GM19351 (cell line): Measurements from ENCODE around the gene SAMD4B.
"Not testable (repeated sequence)": the region's sequence is repeated elsewhere in the genome, so short reads cannot be mapped to it uniquely, and the experiment has no call there.

ENCODE experiments used
- ATAC-seq: cut with Tn5 transposase; IDR thresholded peaks from one replicate; pipeline ENCODE4 v1.9.1; 2021; ENCODE audit warnings: mild to moderate bottlenecking, moderate library complexity; ENCODE audit not compliant: unreplicated experiment

Gene SAMD4B

GRCh38 chr19:39333507-39333906 is 8.7 kb upstream of the SAMD4B start:
- ATAC-seq, result no peak

GRCh38 chr19:39334444-39334976 is 7.7 kb upstream of the SAMD4B start:
- no peak for ATAC-seq

GRCh38 chr19:39335168-39335548 is 7.1 kb upstream of the SAMD4B start:
- ATAC-seq, result no peak

- ATAC-seq, result no peak
These were observed 5.7 kb upstream of the SAMD4B start for GRCh38 chr19:39336483-39336882.

- no peak for ATAC-seq
These were observed 2.5 kb upstream of the SAMD4B start for GRCh38 chr19:39339674-39340073.

GRCh38 chr19:39340156-39340555 is 2.1 kb upstream of the SAMD4B start:
- not testable (repeated sequence) for ATAC-seq

GRCh38 chr19:39341129-39341718 is 997 bp upstream of the SAMD4B start:
- ATAC-seq, result no peak

- ATAC-seq, result no peak
These were observed 555 bp downstream of the SAMD4B start for GRCh38 chr19:39342647-39343305.

GRCh38 chr19:39345956-39346355 is 3.7 kb downstream of the SAMD4B start:
- ATAC-seq, result no peak

GRCh38 chr19:39347332-39348164 is 5.3 kb downstream of the SAMD4B start:
- ATAC-seq, result no peak

GRCh38 chr19:39349326-39349725 is 7.1 kb downstream of the SAMD4B start:
- ATAC-seq, result no peak

- no peak for ATAC-seq
These were observed 7.9 kb downstream of the SAMD4B start for GRCh38 chr19:39350156-39350555.

- ATAC-seq, result no peak
These were observed 9.4 kb downstream of the SAMD4B start for GRCh38 chr19:39351537-39352064.

GRCh38 chr19:39352381-39353255 is 10.4 kb downstream of the SAMD4B start:
- no peak for ATAC-seq

- no peak for ATAC-seq
These were observed 13.0 kb downstream of the SAMD4B start for GRCh38 chr19:39355253-39355652.

- ATAC-seq, result no peak
These were observed 13.9 kb downstream of the SAMD4B start for GRCh38 chr19:39356073-39356472.

GRCh38 chr19:39356647-39357046 is 14.4 kb downstream of the SAMD4B start:
- ATAC-seq, result no peak

GRCh38 chr19:39359026-39359425 is 16.8 kb downstream of the SAMD4B start:
- no peak for ATAC-seq

GRCh38 chr19:39360599-39360998 is 18.4 kb downstream of the SAMD4B start:
- no peak for ATAC-seq
